K562 (cell line): ENCODE measurements around the gene TRIM47. TPM values are rescaled to one million over a fixed set of nuclear protein-coding genes. Genes with fewer than 3 reads are reported as not detected.

ENCODE experiments used
- ATF7 ChIP-seq: fragments of 450-650 bp; IDR thresholded peaks from 2 replicates; pipeline ENCODE4 v1.7.1; 2014; ENCODE audit warnings: mild to moderate bottlenecking, moderate library complexity
- CCAR2 ChIP-seq: fragments of 200-400 bp; formaldehyde crosslinking; IDR thresholded peaks from 2 replicates; pipeline ENCODE4 v1.6.1; 2017; ENCODE audit warnings: mild to moderate bottlenecking, low read depth, low read length
- FOXP1 ChIP-seq: sonication (generic); formaldehyde crosslinking; IDR thresholded peaks from 2 replicates; pipeline ENCODE4 v1.8.0; 2022; ENCODE audit warnings: mild to moderate bottlenecking, missing genetic modification reagents
- TGIF2 ChIP-seq: sonication (generic); formaldehyde crosslinking; IDR thresholded peaks from 2 replicates; pipeline ENCODE4 v1.8.1; 2022; ENCODE audit warnings: mild to moderate bottlenecking, missing genetic modification reagents, moderate library complexity
- TOE1 ChIP-seq, 2 experiments: fragments of 450-650 bp in 1 of 2; sonication (generic) in 1 of 2; formaldehyde crosslinking in 1 of 2; IDR thresholded peaks; 2 replicates each; pipeline versions ENCODE4 v1.7.1 to v1.8.0; 2016 to 2022; ENCODE audit warnings: borderline replicate concordance in 2 of 2, mild to moderate bottlenecking in 2 of 2, antibody characterized with exemption in 1 of 2, inconsistent platforms in 1 of 2, low read depth in 1 of 2, missing genetic modification reagents in 1 of 2, moderate library complexity in 1 of 2
- ZBTB7A ChIP-seq: IDR thresholded peaks from 2 replicates; pipeline ENCODE4 v1.6.1; 2011; ENCODE audit warnings: low read depth, mild to moderate bottlenecking, low read length, moderate library complexity, borderline replicate concordance; ENCODE audit not compliant: control insufficient read depth
- ZNF384 ChIP-seq: IDR thresholded peaks from 2 replicates; pipeline ENCODE4 v1.6.1; 2012; ENCODE audit warnings: low read depth, low read length, improper control_type of control experiment
- ZNF431 ChIP-seq: sonication (generic); formaldehyde crosslinking; IDR thresholded peaks from 2 replicates; pipeline ENCODE4 v1.8.0; 2022; ENCODE audit warnings: mild to moderate bottlenecking, missing genetic modification reagents
- polyA plus RNA-seq, 8 experiments: library from polyadenylated mRNA; depleted of rRNA in 4 of 8; stranded (reverse) in 5 of 8; unstranded in 3 of 8; fragments of >200 nt; fragmentation: Nextera tagmentation in 2 of 8; fragmentation: Illumina TruSeq in 1 of 8; extraction: Ambion mirVana in 2 of 8; extraction: Trizol in 1 of 8; gene quantifications; 2 replicates each; pipeline versions ENCODE4 v1.2.1 to v1.2.3, GENCODE V29; 2011 to 2014; ENCODE audit warnings: inconsistent platforms in 1 of 8, missing spikeins in 1 of 8
- total RNA-seq, 7 experiments: library from RNA; depleted of rRNA in 6 of 7; stranded (reverse); fragments of >200 nt in 6 of 7; fragmentation: Illumina TruSeq in 2 of 7; extraction: Trizol in 2 of 7; gene quantifications; 2 replicates each; pipeline versions ENCODE4 v1.2.1 to v1.2.3, GENCODE V29; 2011 to 2021; ENCODE audit warnings: low replicate concordance in 1 of 7
- TF ChIP-seq, protein P1 (sequence below), 2 experiments: IDR thresholded peaks; 2 replicates each; pipeline ENCODE4 v1.6.1; 2012; ENCODE audit warnings: improper control_type of control experiment in 2 of 2, low read depth in 2 of 2, low read length in 2 of 2, borderline replicate concordance in 1 of 2
- TF ChIP-seq, protein P2 (sequence below): IDR thresholded peaks from 2 replicates; pipeline ENCODE4 v1.6.1; 2011; ENCODE audit not compliant: insufficient read length; ENCODE audit errors: extremely low read depth
- TF ChIP-seq, protein P3 (sequence below): IDR thresholded peaks from 3 replicates; pipeline ENCODE4 v1.6.1; 2011; ENCODE audit warnings: borderline replicate concordance, mild to moderate bottlenecking; ENCODE audit not compliant: insufficient read length, insufficient read depth
- TF ChIP-seq, protein P4 (sequence below): sonication (generic); formaldehyde crosslinking; IDR thresholded peaks from 2 replicates; pipeline ENCODE4 v1.8.1; 2022; ENCODE audit warnings: missing genetic modification reagents
- TF ChIP-seq, protein P5 (sequence below): fragments of 250-450 bp; sonication (Bioruptor Pico); IDR thresholded peaks from 2 replicates; pipeline ENCODE4 v1.8.0; 2022; ENCODE audit warnings: inconsistent platforms
- TF ChIP-seq, protein P6 (sequence below): fragments of 250-450 bp; sonication (Bioruptor Pico); IDR thresholded peaks from 2 replicates; pipeline ENCODE4 v1.4.0; 2020; ENCODE audit warnings: mild to moderate bottlenecking, moderate library complexity

Gene TRIM47
- total and polyA plus RNA-seq, 9 of the 15 experiments (the other 6 are each of a cell fraction or from before 2014, with no cell fraction given), result 0.56 to 6.1 (median 3.2) TPM

DNA sequence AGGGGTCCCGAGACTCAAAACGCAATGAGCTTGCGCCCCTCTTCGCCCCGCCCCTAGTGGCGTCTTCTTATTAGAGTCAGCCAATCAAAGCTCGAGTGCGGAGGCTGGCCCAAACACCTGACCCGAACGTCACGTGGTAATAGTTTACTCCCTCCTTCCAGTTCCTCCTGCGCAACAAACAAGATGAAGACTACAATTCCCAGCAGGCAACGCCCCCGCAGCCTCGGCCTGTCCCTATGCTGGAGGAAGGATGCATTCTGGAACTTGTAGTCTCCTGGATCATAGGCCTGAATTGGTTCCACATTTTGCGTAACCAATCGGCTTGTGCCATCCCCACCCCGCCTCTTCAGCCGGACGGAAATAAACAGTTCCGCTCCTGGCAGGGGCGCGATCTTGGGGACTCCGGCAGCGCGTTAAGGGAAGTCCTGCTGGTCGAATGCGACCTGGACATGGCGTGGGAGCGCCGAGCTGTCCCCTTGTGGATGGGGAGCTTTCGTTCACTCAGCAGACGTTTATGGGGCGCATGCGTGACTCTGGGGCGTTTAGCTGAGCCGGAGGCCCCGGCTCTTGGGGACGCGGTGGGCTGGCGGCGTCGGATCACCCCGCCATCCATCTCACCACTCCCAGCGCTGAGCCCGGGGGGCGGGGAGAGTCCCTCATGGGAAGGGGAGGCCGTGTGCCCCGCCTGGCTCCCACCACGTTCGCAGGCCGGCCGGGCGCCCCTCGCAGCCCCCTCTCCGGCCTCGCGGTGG is 22.9 kb downstream of the TRIM47 start, which contains the start of gene WBP2 (continued):
- TF ChIP-seq, protein P1, sequence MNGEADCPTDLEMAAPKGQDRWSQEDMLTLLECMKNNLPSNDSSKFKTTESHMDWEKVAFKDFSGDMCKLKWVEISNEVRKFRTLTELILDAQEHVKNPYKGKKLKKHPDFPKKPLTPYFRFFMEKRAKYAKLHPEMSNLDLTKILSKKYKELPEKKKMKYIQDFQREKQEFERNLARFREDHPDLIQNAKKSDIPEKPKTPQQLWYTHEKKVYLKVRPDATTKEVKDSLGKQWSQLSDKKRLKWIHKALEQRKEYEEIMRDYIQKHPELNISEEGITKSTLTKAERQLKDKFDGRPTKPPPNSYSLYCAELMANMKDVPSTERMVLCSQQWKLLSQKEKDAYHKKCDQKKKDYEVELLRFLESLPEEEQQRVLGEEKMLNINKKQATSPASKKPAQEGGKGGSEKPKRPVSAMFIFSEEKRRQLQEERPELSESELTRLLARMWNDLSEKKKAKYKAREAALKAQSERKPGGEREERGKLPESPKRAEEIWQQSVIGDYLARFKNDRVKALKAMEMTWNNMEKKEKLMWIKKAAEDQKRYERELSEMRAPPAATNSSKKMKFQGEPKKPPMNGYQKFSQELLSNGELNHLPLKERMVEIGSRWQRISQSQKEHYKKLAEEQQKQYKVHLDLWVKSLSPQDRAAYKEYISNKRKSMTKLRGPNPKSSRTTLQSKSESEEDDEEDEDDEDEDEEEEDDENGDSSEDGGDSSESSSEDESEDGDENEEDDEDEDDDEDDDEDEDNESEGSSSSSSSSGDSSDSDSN (IDR thresholded peaks at IDR 0.05; ENCODE audit: borderline replicate concordance in 1 of 2, low read depth in 2 of 2, low read length in 2 of 2), result 0 out of 4 replicates have a peak, but pooled peaks of 1 of the 2 experiments have one; percentile 9
- TF ChIP-seq, protein P2, sequence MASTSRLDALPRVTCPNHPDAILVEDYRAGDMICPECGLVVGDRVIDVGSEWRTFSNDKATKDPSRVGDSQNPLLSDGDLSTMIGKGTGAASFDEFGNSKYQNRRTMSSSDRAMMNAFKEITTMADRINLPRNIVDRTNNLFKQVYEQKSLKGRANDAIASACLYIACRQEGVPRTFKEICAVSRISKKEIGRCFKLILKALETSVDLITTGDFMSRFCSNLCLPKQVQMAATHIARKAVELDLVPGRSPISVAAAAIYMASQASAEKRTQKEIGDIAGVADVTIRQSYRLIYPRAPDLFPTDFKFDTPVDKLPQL, result no peak
- TF ChIP-seq, protein P3, sequence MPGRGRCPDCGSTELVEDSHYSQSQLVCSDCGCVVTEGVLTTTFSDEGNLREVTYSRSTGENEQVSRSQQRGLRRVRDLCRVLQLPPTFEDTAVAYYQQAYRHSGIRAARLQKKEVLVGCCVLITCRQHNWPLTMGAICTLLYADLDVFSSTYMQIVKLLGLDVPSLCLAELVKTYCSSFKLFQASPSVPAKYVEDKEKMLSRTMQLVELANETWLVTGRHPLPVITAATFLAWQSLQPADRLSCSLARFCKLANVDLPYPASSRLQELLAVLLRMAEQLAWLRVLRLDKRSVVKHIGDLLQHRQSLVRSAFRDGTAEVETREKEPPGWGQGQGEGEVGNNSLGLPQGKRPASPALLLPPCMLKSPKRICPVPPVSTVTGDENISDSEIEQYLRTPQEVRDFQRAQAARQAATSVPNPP, result no peak
- TF ChIP-seq, protein P4, sequence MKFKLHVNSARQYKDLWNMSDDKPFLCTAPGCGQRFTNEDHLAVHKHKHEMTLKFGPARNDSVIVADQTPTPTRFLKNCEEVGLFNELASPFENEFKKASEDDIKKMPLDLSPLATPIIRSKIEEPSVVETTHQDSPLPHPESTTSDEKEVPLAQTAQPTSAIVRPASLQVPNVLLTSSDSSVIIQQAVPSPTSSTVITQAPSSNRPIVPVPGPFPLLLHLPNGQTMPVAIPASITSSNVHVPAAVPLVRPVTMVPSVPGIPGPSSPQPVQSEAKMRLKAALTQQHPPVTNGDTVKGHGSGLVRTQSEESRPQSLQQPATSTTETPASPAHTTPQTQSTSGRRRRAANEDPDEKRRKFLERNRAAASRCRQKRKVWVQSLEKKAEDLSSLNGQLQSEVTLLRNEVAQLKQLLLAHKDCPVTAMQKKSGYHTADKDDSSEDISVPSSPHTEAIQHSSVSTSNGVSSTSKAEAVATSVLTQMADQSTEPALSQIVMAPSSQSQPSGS (CRISPR knock-in tag), result no peak
- TF ChIP-seq ZBTB7A, result peak; percentile 99
- TF ChIP-seq ATF7, result peak; percentile 89
- TF ChIP-seq ZNF384, result no peak
- TF ChIP-seq ZNF431 (CRISPR knock-in tag), result no peak
- TF ChIP-seq, protein P5, sequence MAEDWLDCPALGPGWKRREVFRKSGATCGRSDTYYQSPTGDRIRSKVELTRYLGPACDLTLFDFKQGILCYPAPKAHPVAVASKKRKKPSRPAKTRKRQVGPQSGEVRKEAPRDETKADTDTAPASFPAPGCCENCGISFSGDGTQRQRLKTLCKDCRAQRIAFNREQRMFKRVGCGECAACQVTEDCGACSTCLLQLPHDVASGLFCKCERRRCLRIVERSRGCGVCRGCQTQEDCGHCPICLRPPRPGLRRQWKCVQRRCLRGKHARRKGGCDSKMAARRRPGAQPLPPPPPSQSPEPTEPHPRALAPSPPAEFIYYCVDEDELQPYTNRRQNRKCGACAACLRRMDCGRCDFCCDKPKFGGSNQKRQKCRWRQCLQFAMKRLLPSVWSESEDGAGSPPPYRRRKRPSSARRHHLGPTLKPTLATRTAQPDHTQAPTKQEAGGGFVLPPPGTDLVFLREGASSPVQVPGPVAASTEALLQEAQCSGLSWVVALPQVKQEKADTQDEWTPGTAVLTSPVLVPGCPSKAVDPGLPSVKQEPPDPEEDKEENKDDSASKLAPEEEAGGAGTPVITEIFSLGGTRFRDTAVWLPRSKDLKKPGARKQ (CRISPR knock-in tag), result no peak
- TF ChIP-seq FOXP1, result no peak; the same call in none of the 2 replicates
- no peak for TF ChIP-seq CCAR2
- TF ChIP-seq, protein P6, sequence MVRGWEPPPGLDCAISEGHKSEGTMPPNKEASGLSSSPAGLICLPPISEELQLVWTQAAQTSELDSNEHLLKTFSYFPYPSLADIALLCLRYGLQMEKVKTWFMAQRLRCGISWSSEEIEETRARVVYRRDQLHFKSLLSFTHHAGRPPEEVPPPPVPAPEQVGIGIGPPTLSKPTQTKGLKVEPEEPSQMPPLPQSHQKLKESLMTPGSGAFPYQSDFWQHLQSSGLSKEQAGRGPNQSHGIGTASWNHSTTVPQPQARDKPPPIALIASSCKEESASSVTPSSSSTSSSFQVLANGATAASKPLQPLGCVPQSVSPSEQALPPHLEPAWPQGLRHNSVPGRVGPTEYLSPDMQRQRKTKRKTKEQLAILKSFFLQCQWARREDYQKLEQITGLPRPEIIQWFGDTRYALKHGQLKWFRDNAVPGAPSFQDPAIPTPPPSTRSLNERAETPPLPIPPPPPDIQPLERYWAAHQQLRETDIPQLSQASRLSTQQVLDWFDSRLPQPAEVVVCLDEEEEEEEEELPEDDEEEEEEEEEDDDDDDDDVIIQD, result no peak
- TF ChIP-seq TOE1 (IDR thresholded peaks at IDR 0.05; ENCODE audit: borderline replicate concordance), result peak; percentile 99
- TF ChIP-seq TOE1 (CRISPR knock-in tag; IDR thresholded peaks at IDR 0.05; ENCODE audit: borderline replicate concordance, low read depth), result peak; percentile 61; the same call in 1 of the 2 replicates
- TF ChIP-seq TGIF2, result no peak
